Neural progenitor cell (in vitro differentiated cells): ENCODE data around the gene ZNF860. TPM values are rescaled to one million over a fixed set of nuclear protein-coding genes. Genes with fewer than 3 reads are reported as not detected.

Experiments
- DNase-seq: peaks from one replicate; pipeline ENCODE4 v3.0.0-alpha.2; 2016; ENCODE audit warnings: low spot score
- H2AFZ ChIP-seq: fragments of 200-600 bp; sonication (generic); replicated peaks from 2 replicates; pipeline ENCODE4 v1.6.1; 2016; ENCODE audit warnings: antibody characterized with exemption
- H3F3A ChIP-seq: fragments of 200-600 bp; sonication (generic); 2 replicates; pipeline ENCODE4 v1.6.1; 2016; ENCODE audit warnings: antibody characterized with exemption, low read depth
- H3K27ac ChIP-seq: fragments of 200-600 bp; sonication (generic); 2 replicates; pipeline ENCODE4 v1.5.1; 2016; ENCODE audit warnings: mild to moderate bottlenecking
- H3K27me3 ChIP-seq: fragments of 200-600 bp; sonication (generic); 2 replicates; pipeline ENCODE4 v1.6.1; 2016; ENCODE audit warnings: mild to moderate bottlenecking, moderate library complexity
- H3K36me3 ChIP-seq: fragments of 200-600 bp; sonication (generic); 2 replicates; pipeline ENCODE4 v1.5.1; 2016
- H3K4me1 ChIP-seq: fragments of 200-600 bp; sonication (generic); 2 replicates; pipeline ENCODE4 v1.6.1; 2016; ENCODE audit warnings: mixed run types
- H3K4me2 ChIP-seq: fragments of 200-600 bp; sonication (generic); 2 replicates; pipeline ENCODE4 v1.6.1; 2016
- H3K4me3 ChIP-seq: fragments of 200-600 bp; sonication (generic); 2 replicates; pipeline ENCODE4 v1.5.1; 2016
- H3K79me2 ChIP-seq: fragments of 200-600 bp; sonication (generic); 2 replicates; pipeline ENCODE4 v1.6.1; 2016; ENCODE audit warnings: low read depth
- H3K9ac ChIP-seq: fragments of 200-600 bp; sonication (generic); 2 replicates; pipeline ENCODE4 v1.6.1; 2016
- H3K9me3 ChIP-seq: fragments of 200-600 bp; sonication (generic); 2 replicates; pipeline ENCODE4 v1.5.1; 2016; ENCODE audit warnings: low read depth
- H4K20me1 ChIP-seq: fragments of 200-600 bp; sonication (generic); 2 replicates; pipeline ENCODE4 v1.6.1; 2016; ENCODE audit warnings: low read depth
- H3K27ac Mint-ChIP-seq: 3 replicates; pipeline ENCODE4 v1.8.0; 2021; ENCODE audit warnings: mixed read lengths
- H3K27me3 Mint-ChIP-seq: 2 replicates; pipeline ENCODE4 v1.8.0; 2022; ENCODE audit warnings: low read depth, mild to moderate bottlenecking, inconsistent platforms, moderate library complexity, mixed read lengths; ENCODE audit not compliant: insufficient read depth
- H3K36me3 Mint-ChIP-seq: 3 replicates; pipeline ENCODE4 v1.8.0; 2021; ENCODE audit warnings: mixed read lengths
- H3K4me1 Mint-ChIP-seq: 3 replicates; pipeline ENCODE4 v1.8.0; 2021; ENCODE audit warnings: mixed read lengths
- H3K4me3 Mint-ChIP-seq: 3 replicates; pipeline ENCODE4 v1.8.0; 2021; ENCODE audit warnings: mild to moderate bottlenecking, moderate library complexity, mixed read lengths
- H3K9me3 Mint-ChIP-seq: 3 replicates; pipeline ENCODE4 v1.8.0; 2020; ENCODE audit warnings: mixed read lengths
- EZH2 ChIP-seq: fragments of 200-600 bp; sonication (generic); IDR thresholded peaks from 2 replicates; pipeline ENCODE4 v1.6.1; 2017; ENCODE audit warnings: antibody characterized with exemption, mild to moderate bottlenecking, moderate library complexity
- EZH2phosphoT487 ChIP-seq: fragments of 200-600 bp; sonication (generic); IDR thresholded peaks from 2 replicates; pipeline ENCODE4 v1.6.1; 2017; ENCODE audit warnings: antibody characterized with exemption
- total RNA-seq: library from RNA; depleted of rRNA; stranded (reverse); fragments of >200 nt; gene quantifications from 2 replicates; pipeline ENCODE4 v1.2.3, GENCODE V29; 2015; ENCODE audit warnings: low replicate concordance
- TF ChIP-seq, protein P1 (sequence below): fragments of 200-600 bp; sonication (generic); IDR thresholded peaks from 2 replicates; pipeline ENCODE4 v1.5.1; 2017; ENCODE audit warnings: antibody characterized with exemption, mild to moderate bottlenecking

ZNF860 gene
- total RNA-seq, 1 donor from 2014 or later, result 0.43 TPM

DNA sequence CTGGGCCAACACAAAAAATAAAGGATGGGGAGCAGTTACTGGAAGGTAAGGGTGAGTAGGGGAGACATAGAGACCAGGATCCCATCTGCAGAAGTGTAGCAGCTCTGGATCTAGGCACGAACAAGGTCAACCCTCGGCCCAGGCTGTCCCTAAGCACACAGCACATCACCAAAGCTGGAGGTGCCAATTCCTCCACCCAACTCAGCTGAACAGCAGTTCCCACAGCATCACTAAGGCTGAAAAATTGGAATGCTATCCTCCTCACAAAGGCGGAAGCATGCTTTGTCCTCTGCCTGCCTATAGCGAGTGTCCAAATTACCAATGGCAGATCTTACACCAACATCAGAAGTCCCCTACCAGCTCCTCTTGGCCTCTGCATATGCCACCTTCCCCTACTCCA lies 34.4 kb upstream of the ZNF860 start:
- H3K36me3 Mint-ChIP-seq, result no peaks in the 10 kb centered on the region
- H2AFZ ChIP-seq, result no peak overlapping the region
- no peak overlapping the region for H3K9ac ChIP-seq
- no peak overlapping the region for H3K4me3 ChIP-seq
- H3K79me2 ChIP-seq, result no peaks in the 10 kb centered on the region
- no peaks in the 10 kb centered on the region for H4K20me1 ChIP-seq
- no peaks in the 10 kb centered on the region for H3K27me3 Mint-ChIP-seq
- DNase-seq, result no peak
- no peaks in the 10 kb centered on the region for H3K36me3 ChIP-seq
- H3K9me3 ChIP-seq, result no peaks in the 10 kb centered on the region
- TF ChIP-seq EZH2, result no peak
- no peak for TF ChIP-seq EZH2phosphoT487
- TF ChIP-seq, protein P1, sequence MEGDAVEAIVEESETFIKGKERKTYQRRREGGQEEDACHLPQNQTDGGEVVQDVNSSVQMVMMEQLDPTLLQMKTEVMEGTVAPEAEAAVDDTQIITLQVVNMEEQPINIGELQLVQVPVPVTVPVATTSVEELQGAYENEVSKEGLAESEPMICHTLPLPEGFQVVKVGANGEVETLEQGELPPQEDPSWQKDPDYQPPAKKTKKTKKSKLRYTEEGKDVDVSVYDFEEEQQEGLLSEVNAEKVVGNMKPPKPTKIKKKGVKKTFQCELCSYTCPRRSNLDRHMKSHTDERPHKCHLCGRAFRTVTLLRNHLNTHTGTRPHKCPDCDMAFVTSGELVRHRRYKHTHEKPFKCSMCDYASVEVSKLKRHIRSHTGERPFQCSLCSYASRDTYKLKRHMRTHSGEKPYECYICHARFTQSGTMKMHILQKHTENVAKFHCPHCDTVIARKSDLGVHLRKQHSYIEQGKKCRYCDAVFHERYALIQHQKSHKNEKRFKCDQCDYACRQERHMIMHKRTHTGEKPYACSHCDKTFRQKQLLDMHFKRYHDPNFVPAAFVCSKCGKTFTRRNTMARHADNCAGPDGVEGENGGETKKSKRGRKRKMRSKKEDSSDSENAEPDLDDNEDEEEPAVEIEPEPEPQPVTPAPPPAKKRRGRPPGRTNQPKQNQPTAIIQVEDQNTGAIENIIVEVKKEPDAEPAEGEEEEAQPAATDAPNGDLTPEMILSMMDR, result no peak
- H3K4me1 Mint-ChIP-seq, result peaks cover 12% of the 10 kb centered on the region
- no peaks in the 10 kb centered on the region for H3K27me3 ChIP-seq
- no peak overlapping the region for H3K27ac Mint-ChIP-seq
- H3K4me2 ChIP-seq, result no peak overlapping the region
- H3F3A ChIP-seq, result no peaks in the 10 kb centered on the region
- no peak overlapping the region for H3K4me3 Mint-ChIP-seq
- no peak overlapping the region for H3K27ac ChIP-seq
- H3K9me3 Mint-ChIP-seq, result no peaks in the 10 kb centered on the region
- no peaks in the 10 kb centered on the region for H3K4me1 ChIP-seq

DNA sequence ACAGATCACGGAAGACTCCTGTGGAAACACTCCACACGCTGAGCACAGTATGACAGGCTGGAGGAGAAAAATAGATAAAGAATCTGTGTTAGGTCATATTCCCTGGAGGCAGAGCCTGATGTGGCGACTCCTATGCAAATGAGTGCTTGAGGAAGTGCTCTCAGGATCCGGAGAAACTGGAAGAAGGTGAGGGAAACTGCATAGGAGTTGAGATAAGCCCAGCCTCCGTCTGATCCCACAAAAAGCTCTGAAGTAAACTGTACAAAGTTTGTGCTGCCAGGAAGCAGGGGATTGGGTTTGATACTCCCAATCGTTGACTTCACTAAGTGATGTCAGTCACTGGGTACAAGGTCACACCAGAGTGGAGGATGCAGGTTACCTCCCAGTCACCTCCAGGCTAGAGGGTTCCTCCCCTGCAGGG lies 33.9 kb upstream of the ZNF860 start:
- Histone ChIP-seq H3K4me1 (no peaks in the 10 kb centered on the region), H3K9ac (no peak overlapping the region), H3K36me3 (no peaks in the 10 kb centered on the region), H4K20me1 (no peaks in the 10 kb centered on the region), H3K27ac (no peak overlapping the region), H3K27me3 (no peaks in the 10 kb centered on the region), H3F3A (no peaks in the 10 kb centered on the region), H2AFZ (no peak overlapping the region), H3K9me3 (no peaks in the 10 kb centered on the region), H3K4me3 (no peak overlapping the region), H3K79me2 (no peaks in the 10 kb centered on the region), H3K4me2 (no peak overlapping the region)
- no peak for DNase-seq
- Mint-ChIP-seq H3K4me1 (peaks cover 12% of the 10 kb centered on the region), H3K27ac (no peak overlapping the region), H3K9me3 (no peaks in the 10 kb centered on the region), H3K36me3 (no peaks in the 10 kb centered on the region), H3K4me3 (no peak overlapping the region), H3K27me3 (no peaks in the 10 kb centered on the region)
- TF ChIP-seq EZH2phosphoT487 (no peak), EZH2 (no peak)
- TF ChIP-seq, protein P1, result no peak

DNA sequence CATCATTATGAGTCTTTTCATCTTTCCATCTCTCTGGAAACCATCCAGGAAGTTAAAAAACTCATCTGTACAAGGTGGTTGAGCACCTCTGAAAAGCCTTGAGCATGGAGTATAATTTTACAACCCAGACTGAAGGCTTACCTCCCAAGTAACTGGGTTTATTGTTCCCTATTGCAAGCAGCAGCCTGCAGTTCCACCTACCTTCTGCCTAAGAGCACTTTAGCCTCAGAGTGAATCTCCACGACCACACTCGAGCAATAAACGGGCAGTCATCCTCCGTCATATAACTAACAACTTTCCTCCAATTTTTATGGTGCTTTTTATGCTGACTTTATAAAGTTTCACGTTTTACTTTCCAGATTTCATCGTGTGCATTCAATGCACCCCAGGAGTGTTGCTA lies 33.3 kb upstream of the ZNF860 start:
- no peaks in the 10 kb centered on the region for H3K4me1 ChIP-seq
- no peaks in the 10 kb centered on the region for H3K9me3 ChIP-seq
- TF ChIP-seq EZH2phosphoT487, result no peak
- TF ChIP-seq EZH2, result no peak
- TF ChIP-seq, protein P1, result no peak
- no peaks in the 10 kb centered on the region for H3K79me2 ChIP-seq
- no peaks in the 10 kb centered on the region for H3F3A ChIP-seq
- no peaks in the 10 kb centered on the region for H3K27me3 ChIP-seq
- peaks cover 12% of the 10 kb centered on the region for H3K4me1 Mint-ChIP-seq
- no peak overlapping the region for H3K4me2 ChIP-seq
- no peak for DNase-seq
- no peaks in the 10 kb centered on the region for H4K20me1 ChIP-seq
- no peak overlapping the region for H3K27ac ChIP-seq
- H3K4me3 ChIP-seq, result no peak overlapping the region
- no peaks in the 10 kb centered on the region for H3K9me3 Mint-ChIP-seq
- H3K9ac ChIP-seq, result no peak overlapping the region
- no peak overlapping the region for H3K27ac Mint-ChIP-seq
- no peak overlapping the region for H2AFZ ChIP-seq
- H3K4me3 Mint-ChIP-seq, result no peak overlapping the region
- no peaks in the 10 kb centered on the region for H3K36me3 Mint-ChIP-seq
- peaks cover 1% of the 10 kb centered on the region for H3K27me3 Mint-ChIP-seq
- H3K36me3 ChIP-seq, result no peaks in the 10 kb centered on the region

DNA sequence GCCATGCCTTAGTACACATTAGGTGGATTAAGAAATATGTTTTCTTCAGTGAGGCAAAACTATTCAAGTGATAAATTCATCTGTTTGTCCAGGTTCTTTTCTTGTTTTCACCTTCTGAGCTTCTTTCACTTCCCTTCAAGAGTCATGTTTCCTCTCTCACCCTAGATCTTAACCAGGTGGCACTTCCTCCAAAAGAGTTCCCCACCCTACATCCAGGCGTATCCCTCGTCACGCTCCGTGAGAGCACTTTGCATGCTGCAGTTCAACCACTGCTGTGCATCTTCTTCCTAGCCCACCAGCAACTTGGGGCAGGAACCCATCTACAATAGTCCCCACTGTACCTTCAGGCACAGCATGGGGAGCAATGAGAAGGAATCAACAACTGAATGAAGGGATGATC lies 29.3 kb upstream of the ZNF860 start:
- H3K4me3 ChIP-seq, result no peak overlapping the region
- no peaks in the 10 kb centered on the region for H4K20me1 ChIP-seq
- Mint-ChIP-seq H3K4me3 (no peak overlapping the region), H3K9me3 (peaks cover 12% of the 10 kb centered on the region), H3K36me3 (no peaks in the 10 kb centered on the region), H3K27me3 (peaks cover 2% of the 10 kb centered on the region), H3K27ac (no peak overlapping the region), H3K4me1 (no peaks in the 10 kb centered on the region)
- H3K27me3 ChIP-seq, result no peaks in the 10 kb centered on the region
- H3K4me1 ChIP-seq, result peaks cover 7% of the 10 kb centered on the region
- peaks cover 1% of the 10 kb centered on the region for H3K79me2 ChIP-seq
- no peak overlapping the region for H2AFZ ChIP-seq
- DNase-seq, result no peak
- H3K36me3 ChIP-seq, result no peaks in the 10 kb centered on the region
- H3K27ac ChIP-seq, result no peak overlapping the region
- H3K9ac ChIP-seq, result no peak overlapping the region
- peaks cover 8% of the 10 kb centered on the region for H3F3A ChIP-seq
- peaks cover 8% of the 10 kb centered on the region for H3K9me3 ChIP-seq
- H3K4me2 ChIP-seq, result no peak overlapping the region
- TF ChIP-seq EZH2phosphoT487 (no peak), EZH2 (no peak)
- TF ChIP-seq, protein P1, result no peak
